Mesendoderm (in vitro differentiated cells): Measurements from ENCODE around the gene FBXW5.

Experiments
- DNase-seq: peaks from one replicate; pipeline ENCODE4 v3.0.0; 2013
- H2AK5ac ChIP-seq: 2 replicates; pipeline ENCODE4 v1.6.1; 2013; ENCODE audit warnings: low read length, inconsistent platforms
- H2BK120ac ChIP-seq: 2 replicates; pipeline ENCODE4 v1.6.1; 2013; ENCODE audit warnings: low read depth, mild to moderate bottlenecking, low read length, moderate library complexity, mixed read lengths
- H2BK15ac ChIP-seq: replicated peaks from 2 replicates; pipeline ENCODE4 v1.6.1; 2013; ENCODE audit warnings: low read depth, mild to moderate bottlenecking, moderate library complexity
- H2BK5ac ChIP-seq: 2 replicates; pipeline ENCODE4 v1.6.1; 2013; ENCODE audit warnings: low read length, inconsistent platforms
- H3K18ac ChIP-seq: 2 replicates; pipeline ENCODE4 v1.6.1; 2013; ENCODE audit warnings: mild to moderate bottlenecking, low read length, mixed read lengths
- H3K23ac ChIP-seq: one replicate; pipeline ENCODE4 v1.6.1; 2013; ENCODE audit warnings: low read length
- H3K27ac ChIP-seq: 2 replicates; pipeline ENCODE4 v1.5.1; 2013; ENCODE audit warnings: low read depth, mild to moderate bottlenecking, inconsistent platforms, low read length, moderate library complexity
- H3K27me3 ChIP-seq: 2 replicates; pipeline ENCODE4 v1.6.1; 2013; ENCODE audit warnings: low read length, control low read depth, mild to moderate bottlenecking, inconsistent platforms; ENCODE audit not compliant: insufficient read depth, poor library complexity
- H3K36me3 ChIP-seq: 2 replicates; pipeline ENCODE4 v1.6.1; 2013; ENCODE audit warnings: low read length, inconsistent platforms; ENCODE audit not compliant: control insufficient read depth, insufficient read depth
- H3K4ac ChIP-seq: one replicate; pipeline ENCODE4 v1.6.1; 2013; ENCODE audit warnings: low read depth, mild to moderate bottlenecking, low read length, moderate library complexity
- H3K4me1 ChIP-seq: 2 replicates; pipeline ENCODE4 v1.6.1; 2013; ENCODE audit warnings: low read depth, low read length, inconsistent platforms; ENCODE audit not compliant: control insufficient read depth
- H3K4me2 ChIP-seq: 2 replicates; pipeline ENCODE4 v1.6.1; 2013; ENCODE audit warnings: low read length
- H3K4me3 ChIP-seq: 2 replicates; pipeline ENCODE4 v1.5.1; 2013; ENCODE audit warnings: mild to moderate bottlenecking, low read length
- H3K56ac ChIP-seq: one replicate; pipeline ENCODE4 v1.6.1; 2013; ENCODE audit warnings: low read length
- H3K79me1 ChIP-seq: 2 replicates; pipeline ENCODE4 v1.6.1; 2013; ENCODE audit warnings: low read length, inconsistent platforms
- H3K79me2 ChIP-seq: 2 replicates; pipeline ENCODE4 v1.6.1; 2013; ENCODE audit warnings: mild to moderate bottlenecking, low read length; ENCODE audit not compliant: control insufficient read depth, insufficient read depth
- H3K9ac ChIP-seq: 2 replicates; pipeline ENCODE4 v1.6.1; 2013; ENCODE audit warnings: low read length, inconsistent platforms
- H4K5ac ChIP-seq: one replicate; pipeline ENCODE4 v1.6.1; 2013; ENCODE audit warnings: low read length
- H4K8ac ChIP-seq: one replicate; pipeline ENCODE4 v1.6.1; 2013; ENCODE audit warnings: low read depth, mild to moderate bottlenecking, control low read depth, low read length, moderate library complexity
- WGBS: extraction: QIAGEN DNeasy Blood & Tissue Kit; methylation state at CpG from one replicate; pipeline ENCODE4 v1.1.7; 2013; ENCODE audit warnings: low lambda C conversion rate, missing lambda C conversion rate; ENCODE audit not compliant: insufficient coverage; ENCODE audit errors: extremely low coverage; 5-methylcytosine and 5-hydroxymethylcytosine counted together

FBXW5 gene

GRCh38 chr9:136964171-136964689 is 19.7 kb upstream of the FBXW5 start:
- Histone ChIP-seq H3K23ac (no peak overlapping the region), H3K4me2 (no peak overlapping the region), H3K18ac (no peak overlapping the region), H3K56ac (no peak overlapping the region), H3K79me1 (no peaks in the 10 kb centered on the region), H3K4me3 (no peak overlapping the region), H3K27ac (no peak overlapping the region), H2AK5ac (no peak overlapping the region), H4K8ac (no peak overlapping the region), H3K4me1 (peaks cover 2% of the 10 kb centered on the region), H3K27me3 (no peaks in the 10 kb centered on the region), H3K79me2 (no peaks in the 10 kb centered on the region), H2BK15ac (no peak overlapping the region), H2BK5ac (no peak overlapping the region), H3K9ac (no peak overlapping the region), H3K36me3 (no peaks in the 10 kb centered on the region), H4K5ac (no peak overlapping the region), H3K4ac (no peak overlapping the region), H2BK120ac (no peak overlapping the region)
- no peak for DNase-seq
- WGBS: no CpG with 5 or more reads among the region's 22 CpGs

DNA sequence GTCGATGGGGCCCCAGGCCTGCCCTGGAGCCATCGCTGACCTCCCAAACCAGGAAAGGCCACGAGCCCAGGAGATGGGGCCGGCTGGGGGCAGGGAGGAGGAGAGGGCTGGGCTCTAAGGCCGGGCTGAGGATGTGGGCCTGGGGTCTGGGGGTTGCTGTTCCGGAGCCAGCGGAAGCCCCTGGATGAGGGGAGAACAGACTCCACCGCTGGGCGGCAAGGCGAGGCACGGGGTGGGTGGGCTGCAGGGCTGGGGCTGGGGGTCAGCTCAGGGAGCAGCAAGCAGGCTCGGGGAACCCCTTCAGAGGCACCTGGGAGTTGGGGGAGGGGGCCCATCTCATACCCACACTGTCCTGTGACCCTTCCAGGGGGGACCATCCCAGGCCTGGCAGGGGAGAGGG is 19.2 kb upstream of the FBXW5 start:
- Histone ChIP-seq H3K27me3 (no peaks in the 10 kb centered on the region), H3K23ac (no peak overlapping the region), H3K56ac (no peak overlapping the region), H4K8ac (no peak overlapping the region), H3K4me3 (no peak overlapping the region), H3K18ac (no peak overlapping the region), H3K4me1 (peaks cover 2% of the 10 kb centered on the region), H2AK5ac (no peak overlapping the region), H3K36me3 (no peaks in the 10 kb centered on the region), H4K5ac (no peak overlapping the region), H3K9ac (no peak overlapping the region), H3K79me1 (no peaks in the 10 kb centered on the region), H2BK120ac (no peak overlapping the region), H2BK5ac (no peak overlapping the region), H3K4me2 (no peak overlapping the region), H3K27ac (no peak overlapping the region), H2BK15ac (no peak overlapping the region), H3K4ac (no peak overlapping the region), H3K79me2 (no peaks in the 10 kb centered on the region)
- DNase-seq: no peak
- no CpG with 5 or more reads among the region's 12 CpGs for WGBS

- Histone ChIP-seq H3K4me2 (no peak overlapping the region), H2BK15ac (no peak overlapping the region), H3K23ac (no peak overlapping the region), H3K79me2 (no peaks in the 10 kb centered on the region), H3K4ac (no peak overlapping the region), H3K4me1 (peaks cover 2% of the 10 kb centered on the region), H3K79me1 (no peaks in the 10 kb centered on the region), H4K8ac (no peak overlapping the region), H2AK5ac (no peak overlapping the region), H2BK120ac (no peak overlapping the region), H3K27ac (no peak overlapping the region), H2BK5ac (no peak overlapping the region), H3K56ac (no peak overlapping the region), H3K27me3 (no peaks in the 10 kb centered on the region), H3K18ac (no peak overlapping the region), H4K5ac (no peak overlapping the region), H3K9ac (no peak overlapping the region), H3K36me3 (no peaks in the 10 kb centered on the region), H3K4me3 (no peak overlapping the region)
- no CpG with 5 or more reads among the region's 15 CpGs for WGBS
- no peak for DNase-seq
These were observed 18.8 kb upstream of the FBXW5 start for GRCh38 chr9:136963341-136963740.

GRCh38 chr9:136962701-136963248 is 18.2 kb upstream of the FBXW5 start:
- no peak overlapping the region for H3K23ac ChIP-seq
- H3K79me2 ChIP-seq: no peaks in the 10 kb centered on the region
- H2BK5ac ChIP-seq: no peak overlapping the region
- no peak overlapping the region for H3K27ac ChIP-seq
- no peak overlapping the region for H3K9ac ChIP-seq
- no CpG with 5 or more reads among the region's 11 CpGs for WGBS
- H3K18ac ChIP-seq: no peak overlapping the region
- peak overlapping the region; percentile 25 for H3K56ac ChIP-seq
- no peak overlapping the region for H3K4me3 ChIP-seq
- no peaks in the 10 kb centered on the region for H3K79me1 ChIP-seq
- H3K36me3 ChIP-seq: no peaks in the 10 kb centered on the region
- H3K4me2 ChIP-seq: no peak overlapping the region
- peaks cover 2% of the 10 kb centered on the region for H3K4me1 ChIP-seq
- no peak overlapping the region for H2BK120ac ChIP-seq
- no peak overlapping the region for H4K5ac ChIP-seq
- DNase-seq: no peak
- H2AK5ac ChIP-seq: no peak overlapping the region
- H2BK15ac ChIP-seq: no peak overlapping the region
- no peak overlapping the region for H3K4ac ChIP-seq
- no peaks in the 10 kb centered on the region for H3K27me3 ChIP-seq
- no peak overlapping the region for H4K8ac ChIP-seq

DNA sequence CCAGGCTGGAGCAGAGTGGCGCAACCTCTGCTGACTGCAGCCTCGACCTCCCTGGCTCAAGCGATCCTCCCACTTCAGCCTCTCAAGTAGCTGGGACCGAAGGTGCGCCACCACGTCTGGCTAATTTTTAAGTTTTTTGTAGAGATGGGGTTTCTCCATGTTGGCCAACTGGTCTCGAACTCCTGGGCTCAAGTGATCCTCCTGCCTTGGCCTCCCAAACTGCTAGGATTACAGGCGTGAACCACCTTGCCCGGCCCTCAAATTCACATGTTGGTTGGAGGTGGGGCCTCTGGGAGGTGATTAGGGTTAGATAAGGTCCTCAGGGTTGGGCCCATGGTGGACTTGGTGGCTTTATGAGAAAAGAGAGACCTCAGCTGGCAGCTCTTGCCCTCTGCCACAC is 17.6 kb upstream of the FBXW5 start:
- Histone ChIP-seq H3K4me3 (no peak overlapping the region), H3K4me1 (peaks cover 2% of the 10 kb centered on the region), H3K4ac (no peak overlapping the region), H3K79me2 (no peaks in the 10 kb centered on the region), H3K79me1 (no peaks in the 10 kb centered on the region), H3K27ac (no peak overlapping the region), H3K23ac (no peak overlapping the region), H2BK120ac (no peak overlapping the region), H3K36me3 (no peaks in the 10 kb centered on the region), H3K4me2 (no peak overlapping the region), H2BK5ac (no peak overlapping the region), H2BK15ac (no peak overlapping the region), H3K18ac (no peak overlapping the region), H3K56ac (no peak overlapping the region), H3K9ac (no peak overlapping the region), H4K8ac (no peak overlapping the region), H3K27me3 (no peaks in the 10 kb centered on the region), H2AK5ac (no peak overlapping the region), H4K5ac (no peak overlapping the region)
- no peak for DNase-seq
- WGBS: no CpG with 5 or more reads among the region's 9 CpGs
